Transverse colon (tissue), 3 donors: ENCODE data around the gene ALPP.

Experiments used
- CTCF ChIP-seq, 5 experiments: fragments of 200-600 bp in 3 of 5; fragments of 450-650 bp in 2 of 5; sonication (generic) in 3 of 5; IDR thresholded peaks; 1 replicate in 2 of 5; 2 replicates in 3 of 5; pipeline ENCODE4 v1.5.1; 2016 to 2017; ENCODE audit warnings: antibody characterized with exemption in 5 of 5, inconsistent platforms in 3 of 5, mild to moderate bottlenecking in 2 of 5, moderate library complexity in 1 of 5
- POLR2A ChIP-seq: fragments of 450-650 bp; IDR thresholded peaks from one replicate; pipeline ENCODE4 v1.6.1; 2016; ENCODE audit warnings: antibody characterized with exemption, mild to moderate bottlenecking, moderate library complexity

DNA sequence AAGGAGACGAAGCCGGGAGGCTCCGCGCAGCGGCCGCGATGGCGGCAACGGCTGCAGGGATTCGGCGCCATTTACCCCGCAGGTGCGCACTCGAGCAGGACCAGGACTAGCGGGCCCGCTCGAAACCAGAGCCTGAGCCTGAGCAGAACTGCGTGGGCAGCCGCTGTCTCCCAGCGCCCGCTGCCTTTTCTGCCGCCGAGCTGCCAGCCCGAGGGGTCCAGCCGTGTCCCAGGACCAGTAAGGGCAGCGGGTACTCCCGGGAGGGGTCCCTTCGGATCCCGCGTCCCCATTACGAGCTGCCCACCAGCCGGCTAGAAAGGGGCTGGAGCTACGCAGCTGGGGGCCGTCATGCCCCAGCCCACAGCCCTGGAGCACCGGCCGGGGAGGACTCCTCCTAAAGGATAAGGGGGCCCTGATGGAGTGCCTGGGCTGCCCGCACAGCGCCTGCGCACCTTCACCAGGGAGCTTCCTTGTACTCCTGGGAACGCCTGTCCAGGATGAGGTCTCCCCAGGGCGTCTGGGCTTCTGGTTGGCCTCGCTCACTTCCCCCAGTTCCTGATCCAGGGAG, 9.9 kb downstream of the ALPP start:
- no peak for TF ChIP-seq CTCF (IDR thresholded peaks at IDR 0.05)
- TF ChIP-seq POLR2A = no peak
